Stimulated activated CD4-positive, alpha-beta T cell treated with anti-CD3 and anti-CD28 coated beads, Interleukin-15, amount 100 ng/mL, for 48 hours (primary cell): ENCODE data around the gene ZNF865.

ENCODE experiments used
- DNase-seq, 2 donors: peaks; one replicate each; pipeline ENCODE4 v3.0.0-alpha.2; 2020; ENCODE audit warnings: low read depth in 2 of 2

ZNF865 gene

GRCh38 chr19:55605207-55605636, 225 bp upstream of the ZNF865 start:
- peak; percentile 98 for DNase-seq

DNA sequence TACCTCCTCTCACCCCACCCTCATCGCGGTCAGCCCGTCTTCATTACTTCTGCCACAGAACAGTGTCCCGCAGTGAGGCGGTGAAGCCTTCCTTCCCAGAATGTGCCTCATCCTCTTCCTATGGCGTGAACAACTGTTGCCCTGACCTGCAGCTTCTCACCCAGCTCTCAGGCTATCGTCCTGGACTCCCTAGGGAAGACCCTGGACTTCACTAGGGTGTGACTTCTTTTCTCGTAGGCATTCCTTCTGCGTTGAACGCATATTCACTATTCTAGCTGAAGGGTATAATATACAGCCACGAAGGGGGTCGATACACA, 982 bp downstream of the ZNF865 start:
- no peak for DNase-seq

DNA sequence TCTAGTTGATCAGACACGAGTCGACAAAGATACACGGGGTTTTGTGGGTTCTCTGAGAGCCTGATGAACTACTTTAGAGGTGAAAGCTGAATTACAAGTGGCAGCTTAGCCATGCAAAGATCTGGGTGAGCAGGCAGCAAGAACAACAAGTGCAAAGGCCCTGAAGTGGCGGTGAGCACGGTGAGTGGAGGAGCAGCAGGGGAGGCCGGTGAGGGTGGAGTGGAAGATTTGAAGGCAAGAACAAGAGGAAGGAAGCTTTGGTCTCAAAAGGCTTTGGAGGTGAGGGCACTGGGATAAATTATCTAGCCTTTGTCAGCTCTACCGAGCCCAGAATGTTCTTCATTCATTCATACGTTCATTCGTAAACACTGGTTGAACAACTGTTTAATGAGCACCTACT, 1.4 kb downstream of the ZNF865 start:
- no peak for DNase-seq

DNA sequence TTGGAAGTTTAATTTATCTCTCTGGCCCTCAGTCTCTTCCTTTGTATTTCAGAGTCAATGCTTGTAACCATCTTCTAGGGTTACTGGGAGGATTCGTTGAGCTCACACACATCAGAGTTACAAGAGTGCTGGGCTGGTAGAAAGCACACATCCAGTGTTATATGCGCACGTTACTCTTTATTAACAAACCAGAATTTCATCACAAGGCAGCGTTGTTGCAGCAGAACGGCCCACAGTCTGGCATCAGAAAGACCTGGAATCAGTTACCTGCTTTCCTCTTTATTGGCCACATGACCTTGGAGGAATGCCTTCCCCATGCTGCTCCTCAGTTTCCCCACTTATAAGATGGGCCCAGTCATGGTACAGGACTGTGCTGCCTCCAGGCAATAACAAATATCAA, 3.9 kb downstream of the ZNF865 start:
- no peak for DNase-seq

- no peak for DNase-seq
Measured at GRCh38 chr19:55611300-55611982, 6.0 kb downstream of the ZNF865 start.

DNA sequence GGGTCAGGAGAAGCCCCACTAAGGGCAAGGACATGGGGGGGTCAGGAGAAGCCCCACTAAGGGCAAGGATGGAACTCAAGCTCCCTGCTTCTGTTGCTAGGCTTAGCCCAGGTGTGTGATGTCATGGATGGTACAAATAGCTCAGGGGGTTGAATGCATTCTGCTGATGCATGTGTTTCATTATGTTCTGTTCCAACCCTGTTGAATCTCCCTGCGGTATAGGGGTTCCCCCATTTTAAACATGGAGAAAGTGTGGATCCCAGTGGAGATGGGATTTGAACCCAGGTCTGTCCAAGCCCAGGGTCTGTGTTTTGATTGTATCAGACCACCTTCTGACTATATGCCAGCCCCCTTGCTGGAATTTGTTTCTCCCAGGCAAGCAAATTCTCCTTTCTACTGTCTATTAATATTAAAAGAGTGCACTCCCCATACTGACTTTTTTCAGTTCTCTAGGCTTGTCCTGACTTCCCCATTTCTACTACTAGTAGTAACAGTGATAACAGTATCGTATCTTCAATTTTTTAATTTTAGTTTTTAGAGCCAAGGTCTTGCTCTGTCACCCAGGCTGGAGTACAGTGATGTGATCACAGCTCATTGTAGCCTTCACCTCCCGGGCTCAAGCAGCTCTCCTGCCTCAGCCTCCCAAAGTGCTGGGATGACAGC, 6.7 kb downstream of the ZNF865 start:
- no peak for DNase-seq

DNA sequence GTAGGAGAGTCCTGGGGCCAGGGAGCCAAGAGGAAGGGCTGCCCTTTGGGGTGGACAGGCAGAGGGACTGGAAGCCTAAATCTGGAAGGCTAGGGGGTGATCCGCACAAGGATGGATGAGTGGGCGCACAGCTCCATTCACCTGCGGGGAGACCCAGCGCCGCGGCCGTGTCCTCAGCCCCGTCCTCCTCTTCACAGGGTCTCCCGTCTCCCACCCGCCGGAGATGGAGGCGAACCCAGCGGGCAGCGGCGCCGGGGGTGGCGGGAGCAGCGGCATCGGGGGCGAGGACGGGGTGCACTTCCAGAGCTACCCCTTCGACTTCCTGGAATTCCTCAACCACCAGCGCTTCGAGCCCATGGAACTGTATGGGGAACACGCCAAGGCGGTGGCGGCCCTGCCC, 7.9 kb downstream of the ZNF865 start:
- DNase-seq, result no peak

DNA sequence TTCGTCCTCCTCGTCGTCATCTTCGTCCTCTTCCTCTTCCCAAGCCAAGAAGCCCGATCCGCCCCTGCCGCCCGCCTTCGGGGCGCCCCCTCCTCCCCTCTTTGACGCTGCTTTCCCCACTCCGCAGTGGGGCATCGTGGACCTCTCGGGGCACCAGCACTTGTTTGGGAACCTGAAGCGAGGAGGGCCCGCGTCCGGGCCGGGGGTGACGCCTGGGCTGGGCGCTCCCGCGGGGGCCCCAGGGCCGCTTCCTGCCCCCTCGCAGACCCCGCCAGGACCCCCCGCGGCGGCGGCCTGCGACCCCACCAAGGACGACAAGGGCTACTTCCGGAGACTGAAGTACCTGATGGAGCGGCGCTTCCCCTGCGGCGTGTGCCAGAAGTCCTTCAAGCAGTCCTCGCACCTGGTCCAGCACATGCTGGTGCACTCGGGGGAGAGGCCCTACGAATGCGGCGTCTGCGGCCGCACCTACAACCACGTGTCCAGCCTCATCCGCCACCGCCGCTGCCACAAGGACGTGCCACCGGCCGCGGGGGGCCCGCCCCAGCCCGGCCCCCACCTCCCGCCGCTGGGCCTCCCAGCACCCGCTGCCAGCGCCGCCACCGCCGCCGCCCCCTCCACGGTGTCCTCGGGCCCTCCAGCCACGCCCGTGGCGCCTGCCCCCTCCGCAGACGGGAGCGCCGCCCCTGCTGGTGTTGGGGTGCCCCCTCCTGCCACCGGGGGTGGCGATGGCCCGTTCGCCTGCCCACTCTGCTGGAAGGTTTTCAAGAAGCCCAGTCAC, 8.7 kb downstream of the ZNF865 start:
- no peak for DNase-seq

GRCh38 chr19:55614711-55615542, 9.5 kb downstream of the ZNF865 start:
- DNase-seq, result no peak

GRCh38 chr19:55615543-55616394, 10.3 kb downstream of the ZNF865 start:
- DNase-seq, result no peak

- DNase-seq, result no peak
Measured at GRCh38 chr19:55616395-55616875, 11.0 kb downstream of the ZNF865 start.

DNA sequence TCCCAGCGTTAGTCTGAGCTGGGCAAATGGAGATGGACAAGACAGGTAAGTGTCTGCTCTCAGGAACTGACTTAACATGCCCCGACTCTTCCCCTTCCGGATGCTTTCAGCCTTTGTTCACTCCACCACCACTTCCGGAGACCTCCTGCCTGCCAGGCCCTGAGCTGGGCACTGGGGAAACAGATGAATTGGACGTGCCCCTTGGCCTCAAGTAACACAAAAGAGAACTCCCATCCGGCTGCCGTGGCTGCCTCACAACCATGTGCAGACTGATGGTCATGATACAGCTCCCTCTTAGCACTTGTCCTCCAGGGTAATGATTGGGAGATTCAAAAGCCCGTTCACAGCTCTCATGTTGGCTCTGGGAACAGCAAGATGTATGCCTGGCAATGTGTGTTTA, 12.0 kb downstream of the ZNF865 start:
- DNase-seq, result no peak

- DNase-seq, result no peak
Measured at GRCh38 chr19:55618426-55618825, 13.0 kb downstream of the ZNF865 start.

DNA sequence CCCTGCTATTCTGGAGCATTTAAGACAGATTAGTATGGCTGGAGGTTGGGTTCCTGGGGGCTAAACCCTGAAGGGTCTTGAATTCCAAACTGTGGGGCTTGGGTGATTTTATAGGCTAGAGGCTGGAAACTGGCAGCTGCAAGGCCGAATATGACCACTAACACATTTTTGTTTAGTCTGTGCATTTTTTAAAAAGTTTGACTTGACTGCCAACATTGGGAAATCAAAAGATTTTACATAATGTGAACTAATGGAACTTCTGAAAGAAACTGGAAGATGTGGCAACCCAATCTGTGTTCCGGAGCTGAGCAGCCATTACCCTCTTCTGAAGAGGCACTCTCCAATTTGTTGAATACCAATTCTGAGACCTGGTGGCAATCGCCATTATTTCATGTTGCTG, 13.8 kb downstream of the ZNF865 start:
- DNase-seq, result no peak

DNA sequence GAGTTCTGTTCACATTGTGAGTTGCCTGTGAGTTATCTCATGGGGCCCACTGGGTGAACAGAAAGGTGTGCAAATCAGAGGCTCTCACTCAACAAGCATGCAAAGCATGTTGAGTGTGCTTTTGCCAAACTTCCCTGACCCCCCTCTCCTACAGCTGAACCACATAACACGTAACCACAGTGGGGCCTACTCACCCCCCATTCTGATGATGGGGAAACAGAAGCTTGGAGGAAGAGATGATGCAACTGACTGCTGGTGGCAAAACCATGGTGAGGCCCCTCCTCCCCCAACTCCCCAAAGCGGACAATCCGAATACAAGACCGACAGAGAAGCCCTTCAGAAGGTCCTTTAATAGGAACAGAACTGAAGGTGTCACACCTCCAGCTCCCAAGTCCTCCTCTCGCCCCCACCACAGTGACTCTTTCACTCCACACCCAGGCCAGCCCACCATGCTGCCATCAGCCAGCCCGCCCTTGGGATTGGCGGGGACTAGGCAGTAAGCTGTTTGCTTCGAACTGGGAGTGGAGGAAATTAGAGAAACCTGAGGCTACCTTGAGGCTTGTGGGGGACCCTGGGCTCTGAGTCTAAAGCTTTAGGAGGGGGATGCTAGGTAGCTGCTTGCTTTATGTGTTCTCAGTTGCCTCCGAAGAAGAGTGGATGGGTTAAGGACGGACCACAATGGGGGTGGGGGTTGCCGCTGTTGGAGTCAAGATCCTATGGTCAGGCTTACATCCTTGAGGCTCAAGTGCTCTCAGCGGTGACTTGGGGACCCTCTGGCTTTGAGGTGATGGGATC, 15.2 kb downstream of the ZNF865 start:
- no peak for DNase-seq

GRCh38 chr19:55621205-55621672, 15.8 kb downstream of the ZNF865 start:
- no peak for DNase-seq

DNA sequence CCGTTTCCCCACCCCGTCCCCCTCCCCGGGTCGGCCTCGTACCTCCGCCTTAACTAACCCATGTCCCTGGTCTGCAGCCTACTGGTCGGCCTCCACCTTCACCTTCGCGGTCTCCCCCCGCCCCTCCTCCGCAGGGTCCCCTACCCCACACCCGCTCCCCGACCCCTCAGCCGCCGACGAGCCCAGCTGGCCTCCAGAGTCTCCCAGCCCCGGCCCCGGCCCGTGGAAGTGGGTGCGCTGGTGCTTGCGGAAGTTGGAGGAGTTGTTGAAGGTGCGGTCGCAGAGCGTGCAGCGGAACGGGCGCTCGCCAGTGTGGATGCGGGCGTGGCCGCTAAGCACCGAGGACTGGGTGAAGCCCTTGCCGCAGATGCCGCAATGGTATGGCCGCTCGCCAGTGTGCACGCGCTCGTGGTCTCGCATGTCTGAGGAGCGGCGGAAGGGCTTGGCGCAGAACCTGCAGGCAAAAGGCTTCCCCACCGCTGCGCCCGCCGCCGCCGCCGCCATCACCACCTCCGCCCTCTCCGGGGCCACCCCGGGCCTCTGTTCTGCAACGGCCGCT, 16.3 kb downstream of the ZNF865 start:
- DNase-seq, result no peak

DNA sequence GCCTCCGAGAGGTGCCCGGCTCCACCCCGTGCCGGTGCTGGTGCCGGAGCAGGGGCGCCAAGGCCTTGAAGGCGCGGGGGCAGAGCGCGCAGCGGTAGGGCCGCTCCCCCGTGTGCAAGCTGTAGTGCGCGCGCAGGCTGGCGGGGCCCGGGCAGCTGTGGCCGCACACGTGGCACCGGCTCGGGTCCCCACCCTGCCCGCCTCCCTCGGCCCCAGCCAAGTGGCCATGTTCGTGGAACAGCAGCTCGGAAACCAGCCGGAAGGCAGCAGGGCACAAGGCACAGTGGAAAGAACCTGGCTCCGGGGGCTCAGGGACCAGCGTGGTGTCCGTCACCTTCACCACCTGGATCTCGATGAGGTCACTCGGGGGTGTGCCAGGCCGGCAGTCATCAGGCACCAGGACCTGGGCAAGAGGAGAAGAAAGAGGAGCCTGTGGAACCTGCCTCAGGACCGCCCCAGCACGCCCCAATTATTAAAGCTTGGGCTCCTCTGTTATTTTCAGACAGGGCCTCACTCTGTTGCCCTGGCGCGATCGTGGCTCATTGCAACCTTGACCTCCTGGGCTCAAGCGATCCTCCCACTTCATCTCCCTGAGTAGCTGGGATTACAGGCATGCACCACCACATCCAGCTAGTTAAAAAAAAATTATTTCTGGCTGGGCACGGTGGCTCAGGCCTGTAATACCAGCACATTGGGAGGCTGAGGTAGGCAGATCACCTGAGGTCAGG, 17.0 kb downstream of the ZNF865 start:
- no peak for DNase-seq

DNA sequence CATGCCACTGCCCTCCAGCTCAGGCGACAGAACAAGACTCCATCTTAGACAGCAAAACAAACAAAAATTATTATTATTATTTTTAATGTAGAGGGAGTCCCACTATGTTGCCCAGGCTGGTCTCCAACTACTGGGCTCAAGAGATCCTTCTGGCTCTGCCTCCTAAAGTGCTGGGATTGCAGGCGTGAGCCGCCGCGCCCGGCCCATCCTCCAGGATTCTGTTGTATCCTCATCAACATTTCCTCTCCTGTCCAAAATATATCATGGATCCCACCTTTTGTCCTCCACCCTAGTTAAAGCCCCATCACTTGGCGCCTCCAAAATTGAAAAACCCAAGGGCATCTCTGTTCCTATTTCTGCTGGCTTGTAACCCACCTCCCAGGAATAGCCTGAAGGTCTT, 17.7 kb downstream of the ZNF865 start:
- DNase-seq, result no peak
